Central memory CD8-positive, alpha-beta T cell (primary cell): ENCODE results near the gene TSPYL6.
"Not testable (repeated sequence)": the region's sequence is repeated elsewhere in the genome, so short reads cannot be mapped to it uniquely, and the experiment has no call there.

Source experiments
- ATAC-seq: fragments of 150-1000 bp; cut with Tn5 transposase; replicated peaks from 2 replicates; pipeline ENCODE4 v1.10.0; 2022; ENCODE audit warnings: mild to moderate bottlenecking, moderate FRiP score, moderate number of reproducible peaks; ENCODE audit not compliant: poor library complexity, severe bottlenecking; ENCODE audit errors: extremely low read depth
- DNase-seq, 2 donors: peaks; one replicate each; pipeline ENCODE4 v3.0.0; 2021; ENCODE audit warnings: low spot score in 2 of 2
- H3K27ac Mint-ChIP-seq: one replicate; pipeline ENCODE4 v1.8.0; 2022; ENCODE audit warnings: low read depth, mild to moderate bottlenecking, moderate library complexity, mixed read lengths
- H3K27me3 Mint-ChIP-seq: one replicate; pipeline ENCODE4 v1.8.0; 2022; ENCODE audit warnings: mixed read lengths
- H3K36me3 Mint-ChIP-seq: one replicate; pipeline ENCODE4 v1.8.0; 2022; ENCODE audit warnings: mild to moderate bottlenecking, moderate library complexity, mixed read lengths; ENCODE audit not compliant: insufficient read depth
- H3K4me1 Mint-ChIP-seq: one replicate; pipeline ENCODE4 v1.8.0; 2022; ENCODE audit warnings: mixed read lengths
- H3K4me3 Mint-ChIP-seq: one replicate; pipeline ENCODE4 v1.8.0; 2022; ENCODE audit warnings: mild to moderate bottlenecking, moderate library complexity, mixed read lengths
- H3K9me3 Mint-ChIP-seq: one replicate; pipeline ENCODE4 v1.8.0; 2022; ENCODE audit warnings: mixed read lengths

TSPYL6 gene

DNA sequence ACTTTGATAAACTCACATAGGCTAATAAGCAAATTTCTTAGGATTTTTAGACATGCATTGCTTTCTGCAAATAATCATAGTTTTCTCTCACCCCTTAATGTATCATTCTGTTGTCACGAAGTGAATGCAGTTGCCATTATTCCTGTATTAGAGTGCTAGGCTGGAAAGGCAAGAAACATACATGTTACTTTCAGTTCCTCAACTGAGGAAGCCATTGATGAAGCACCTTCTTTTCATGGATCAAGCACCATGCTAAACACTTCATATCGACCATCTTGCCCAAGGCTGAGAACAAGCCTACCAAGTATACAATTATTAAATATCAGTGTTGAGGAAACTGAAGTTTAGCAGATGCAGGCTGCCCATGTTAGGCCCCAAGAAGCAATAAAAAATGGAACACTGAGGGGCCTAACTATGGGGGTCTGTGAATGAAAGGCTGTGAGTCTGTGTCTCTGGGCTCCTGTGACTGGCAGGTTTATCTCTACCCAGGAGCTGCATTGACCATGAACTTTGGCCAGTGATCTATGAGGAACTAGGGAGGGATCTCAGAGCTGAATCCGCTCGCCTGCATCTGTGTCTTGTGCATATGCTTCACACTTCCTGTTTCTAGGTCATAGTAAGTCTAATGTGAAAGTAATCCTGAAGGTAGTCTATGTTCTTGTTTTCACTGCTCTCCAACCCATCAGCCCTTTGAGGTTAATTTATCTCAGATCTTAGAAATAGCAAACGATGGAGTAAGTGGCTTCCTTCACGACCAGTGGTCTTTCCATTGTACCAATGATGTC, 16.0 kb upstream of the TSPYL6 start:
- DNase-seq (no peak), ATAC-seq (peak; percentile 49)
- no peaks in the 10 kb centered on the region for H3K27me3 Mint-ChIP-seq
- H3K4me3 Mint-ChIP-seq, result no peak overlapping the region
- no peaks in the 10 kb centered on the region for H3K9me3 Mint-ChIP-seq
- H3K4me1 Mint-ChIP-seq, result peaks cover 7% of the 10 kb centered on the region
- H3K36me3 Mint-ChIP-seq, result peaks cover 4% of the 10 kb centered on the region
- no peak overlapping the region for H3K27ac Mint-ChIP-seq

DNA sequence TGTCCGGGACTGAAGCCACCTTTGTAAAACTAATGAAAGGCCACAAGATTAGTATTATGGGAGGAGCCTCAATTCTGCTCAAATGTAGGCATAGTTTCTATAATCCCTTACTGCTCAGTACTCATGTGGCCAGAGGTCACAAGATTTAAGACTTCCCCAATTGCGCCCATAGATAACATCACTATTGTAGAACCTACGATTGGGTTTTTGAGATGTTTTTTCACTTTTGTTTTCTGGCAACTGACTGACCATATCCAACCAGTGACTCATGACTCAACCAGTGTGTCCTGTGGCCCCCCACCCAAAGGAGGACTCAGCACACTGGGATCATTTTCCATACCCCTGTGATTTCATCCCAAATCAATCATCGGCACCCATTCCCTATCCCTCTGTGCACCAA, 15.2 kb upstream of the TSPYL6 start:
- Mint-ChIP-seq H3K36me3 (peaks cover 4% of the 10 kb centered on the region), H3K4me1 (peaks cover 7% of the 10 kb centered on the region), H3K9me3 (no peaks in the 10 kb centered on the region), H3K27ac (no peak overlapping the region), H3K4me3 (no peak overlapping the region), H3K27me3 (no peaks in the 10 kb centered on the region)
- ATAC-seq, result no peak
- no peak for DNase-seq

DNA sequence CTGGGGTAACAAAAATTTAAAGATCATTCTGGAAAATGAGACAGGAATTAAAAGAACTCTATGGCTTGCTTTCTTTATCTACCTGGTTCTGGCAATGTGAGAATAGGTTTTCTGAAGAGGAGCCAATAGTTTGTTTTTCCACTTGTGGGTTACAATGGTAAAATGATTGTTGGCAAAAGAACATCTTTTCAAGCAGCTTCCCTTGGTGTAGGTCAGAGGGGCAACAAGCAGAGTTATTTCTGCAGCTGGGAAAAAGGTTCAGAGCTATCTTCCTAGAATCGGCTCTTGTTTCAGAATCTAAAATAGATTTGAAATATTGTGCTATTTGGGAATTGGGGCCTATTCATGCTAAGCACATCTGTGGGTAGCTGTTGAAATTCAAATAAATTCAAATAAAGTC, 11.5 kb upstream of the TSPYL6 start:
- peaks cover 7% of the 10 kb centered on the region for H3K9me3 Mint-ChIP-seq
- no peak for ATAC-seq
- H3K4me1 Mint-ChIP-seq, result peaks cover 4% of the 10 kb centered on the region
- no peaks in the 10 kb centered on the region for H3K27me3 Mint-ChIP-seq
- H3K27ac Mint-ChIP-seq, result no peak overlapping the region
- no peak overlapping the region for H3K4me3 Mint-ChIP-seq
- DNase-seq, result no peak
- no peaks in the 10 kb centered on the region for H3K36me3 Mint-ChIP-seq

DNA sequence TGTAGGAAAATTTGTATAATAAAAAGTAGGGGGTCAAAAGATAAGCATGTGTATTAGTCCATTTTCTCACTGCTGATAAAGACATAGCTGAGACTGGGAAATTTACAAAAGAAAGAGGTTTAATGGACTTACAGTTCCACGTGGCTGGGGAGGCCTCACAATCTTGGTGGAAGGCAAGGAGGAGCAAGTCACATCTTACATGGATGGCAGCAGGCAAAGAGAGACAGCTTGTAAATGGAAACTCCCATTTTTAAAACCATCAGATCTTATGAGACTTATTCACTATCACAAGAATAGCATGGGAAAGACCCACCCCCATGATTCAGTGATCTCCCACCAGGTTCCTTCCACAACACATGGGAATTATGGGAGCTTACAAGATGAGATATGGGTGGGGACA, 9.1 kb upstream of the TSPYL6 start:
- not testable (repeated sequence) for H3K4me3 Mint-ChIP-seq, H3K9me3 Mint-ChIP-seq, H3K4me1 Mint-ChIP-seq, DNase-seq, ATAC-seq, H3K36me3 Mint-ChIP-seq, H3K27me3 Mint-ChIP-seq, H3K27ac Mint-ChIP-seq

DNA sequence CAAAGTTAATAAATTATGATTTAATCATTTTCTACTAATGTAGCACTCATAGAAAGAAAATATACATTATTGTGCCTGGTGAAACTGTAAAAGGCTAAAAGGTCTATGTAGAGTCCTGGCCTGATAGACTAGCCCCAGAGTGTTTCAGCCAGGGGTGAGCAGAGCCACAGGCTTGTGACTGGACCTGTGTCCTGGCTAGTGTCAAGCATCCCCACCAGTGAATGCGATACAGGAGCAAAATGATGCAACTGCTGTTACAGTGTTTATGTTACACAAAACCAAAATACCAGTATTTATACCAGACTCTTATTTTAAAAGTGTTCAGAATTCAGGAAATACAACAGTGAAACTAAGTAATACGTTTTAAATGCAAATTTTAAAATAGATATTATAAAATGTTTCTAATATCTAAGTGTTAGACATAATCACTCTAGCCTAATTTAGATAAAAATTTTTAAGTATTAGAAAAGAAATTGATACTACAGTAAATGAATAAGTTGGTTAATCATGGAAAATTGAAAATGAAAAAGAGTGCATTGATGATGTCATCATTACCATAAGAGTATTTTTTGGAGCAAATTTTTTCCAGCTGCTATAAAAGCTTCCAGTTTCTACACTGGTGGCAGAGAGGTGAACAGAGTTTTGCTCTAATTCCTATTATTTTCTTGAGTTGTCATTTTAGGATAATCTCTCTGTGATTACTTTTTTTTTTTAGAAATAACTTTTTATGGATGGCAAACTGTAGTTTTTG, 6.2 kb upstream of the TSPYL6 start:
- Mint-ChIP-seq H3K27me3 (no peaks in the 10 kb centered on the region), H3K36me3 (no peaks in the 10 kb centered on the region), H3K9me3 (peaks cover 7% of the 10 kb centered on the region), H3K4me3 (no peak overlapping the region), H3K4me1 (no peaks in the 10 kb centered on the region), H3K27ac (no peak overlapping the region)
- ATAC-seq, result no peak
- DNase-seq, result no peak

- ATAC-seq, result no peak
- Mint-ChIP-seq H3K4me3 (no peak overlapping the region), H3K36me3 (no peaks in the 10 kb centered on the region), H3K9me3 (peaks cover 7% of the 10 kb centered on the region), H3K27me3 (no peaks in the 10 kb centered on the region), H3K27ac (no peak overlapping the region), H3K4me1 (no peaks in the 10 kb centered on the region)
- no peak for DNase-seq
Measured at GRCh38 chr2:54261537-54261936, 5.5 kb upstream of the TSPYL6 start.

DNA sequence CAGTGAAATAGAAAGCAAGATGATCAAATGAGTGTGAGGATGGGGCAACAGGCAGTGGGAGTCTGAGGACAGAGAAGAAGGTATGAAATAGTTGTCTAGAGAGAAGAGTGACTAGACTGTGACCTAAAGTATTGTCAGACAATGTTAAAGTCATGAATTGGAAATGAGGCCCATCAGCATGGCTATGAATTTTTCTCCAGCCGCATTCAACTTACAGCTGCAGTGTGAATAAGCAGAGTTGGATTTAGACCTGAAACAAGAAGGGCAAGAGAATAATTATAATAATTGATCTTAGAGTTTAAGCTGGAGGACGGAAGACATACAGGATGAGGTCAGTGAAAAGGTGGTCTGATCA, 4.2 kb upstream of the TSPYL6 start:
- no peak for DNase-seq
- H3K27ac Mint-ChIP-seq, result no peak overlapping the region
- peaks cover 5% of the 10 kb centered on the region for H3K9me3 Mint-ChIP-seq
- H3K27me3 Mint-ChIP-seq, result no peaks in the 10 kb centered on the region
- no peaks in the 10 kb centered on the region for H3K36me3 Mint-ChIP-seq
- H3K4me3 Mint-ChIP-seq, result no peak overlapping the region
- ATAC-seq, result no peak
- no peaks in the 10 kb centered on the region for H3K4me1 Mint-ChIP-seq

- Mint-ChIP-seq H3K9me3 (no peaks in the 10 kb centered on the region), H3K4me3 (no peak overlapping the region), H3K27me3 (no peaks in the 10 kb centered on the region), H3K4me1 (no peaks in the 10 kb centered on the region), H3K27ac (no peak overlapping the region), H3K36me3 (no peaks in the 10 kb centered on the region)
- ATAC-seq, result no peak
- DNase-seq, result no peak
Measured at GRCh38 chr2:54259413-54260240, 3.6 kb upstream of the TSPYL6 start.

DNA sequence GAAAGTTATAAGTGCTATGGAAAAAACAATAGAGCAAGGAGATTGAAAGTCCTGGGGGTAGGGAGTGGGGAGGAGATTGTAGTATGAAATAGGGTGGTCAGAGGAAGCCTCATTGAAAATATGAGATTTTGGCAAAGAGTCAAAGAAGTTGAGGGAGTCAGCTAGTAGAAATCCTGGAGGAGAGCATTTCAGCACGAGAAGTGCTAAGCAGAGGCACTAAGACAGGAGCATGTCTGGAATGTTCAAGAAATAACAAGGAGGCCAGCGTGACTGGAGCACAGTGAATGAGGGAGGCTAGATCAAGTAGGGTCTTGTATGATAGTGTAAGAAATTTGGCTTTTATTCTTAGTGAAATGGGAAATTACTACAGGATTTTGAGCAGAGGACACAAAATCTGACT, 2.1 kb upstream of the TSPYL6 start:
- H3K9me3 Mint-ChIP-seq, result no peaks in the 10 kb centered on the region
- DNase-seq (no peak), ATAC-seq (no peak)
- H3K27me3 Mint-ChIP-seq, result no peaks in the 10 kb centered on the region
- H3K27ac Mint-ChIP-seq, result no peak overlapping the region
- H3K4me3 Mint-ChIP-seq, result no peak overlapping the region
- H3K4me1 Mint-ChIP-seq, result no peaks in the 10 kb centered on the region
- H3K36me3 Mint-ChIP-seq, result no peaks in the 10 kb centered on the region

GRCh38 chr2:54255230-54256090, 569 bp downstream of the TSPYL6 start:
- H3K4me1 Mint-ChIP-seq, result no peaks in the 10 kb centered on the region
- no peak overlapping the region for H3K27ac Mint-ChIP-seq
- no peak for DNase-seq
- no peaks in the 10 kb centered on the region for H3K27me3 Mint-ChIP-seq
- H3K4me3 Mint-ChIP-seq, result no peak overlapping the region
- no peaks in the 10 kb centered on the region for H3K36me3 Mint-ChIP-seq
- ATAC-seq, result no peak
- no peaks in the 10 kb centered on the region for H3K9me3 Mint-ChIP-seq

GRCh38 chr2:54254180-54254579, 1.8 kb downstream of the TSPYL6 start:
- Mint-ChIP-seq H3K4me1 (no peaks in the 10 kb centered on the region), H3K27me3 (no peaks in the 10 kb centered on the region), H3K36me3 (no peaks in the 10 kb centered on the region), H3K9me3 (no peaks in the 10 kb centered on the region), H3K4me3 (no peak overlapping the region), H3K27ac (no peak overlapping the region)
- ATAC-seq (no peak), DNase-seq (no peak)

GRCh38 chr2:54249629-54250028, 6.4 kb downstream of the TSPYL6 start:
- H3K9me3 Mint-ChIP-seq, result no peaks in the 10 kb centered on the region
- no peak for ATAC-seq
- H3K27me3 Mint-ChIP-seq, result no peaks in the 10 kb centered on the region
- H3K4me1 Mint-ChIP-seq, result peaks cover 5% of the 10 kb centered on the region
- no peak for DNase-seq
- H3K4me3 Mint-ChIP-seq, result no peak overlapping the region
- no peaks in the 10 kb centered on the region for H3K36me3 Mint-ChIP-seq
- H3K27ac Mint-ChIP-seq, result no peak overlapping the region
